Activated T-helper 2 cell treated with anti-CD3 and anti-CD28 coated beads, Interferon-gamma antibody, Interleukin-2, Interleukin-4, amounts not matched to agents 10 μg/mL and 5 μg/mL and 100 μg/mL, durations not matched to agents 14 hours and 24 hours and 36 hours (primary cell): ENCODE data around the gene GPC5. TPM values are rescaled to one million over a fixed set of nuclear protein-coding genes. Genes with fewer than 3 reads are reported as not detected.
"Not testable (repeated sequence)": the region's sequence is repeated elsewhere in the genome, so short reads cannot be mapped to it uniquely, and the experiment has no call there.

Experiments
- DNase-seq: peaks from one replicate; pipeline ENCODE4 v3.0.0; 2021; ENCODE audit warnings: low spot score
- H3K27ac Mint-ChIP-seq: one replicate; pipeline ENCODE4 v1.8.0; 2021; ENCODE audit warnings: mixed read lengths
- H3K27me3 Mint-ChIP-seq: one replicate; pipeline ENCODE4 v1.8.0; 2021; ENCODE audit warnings: low read depth, mixed read lengths
- H3K36me3 Mint-ChIP-seq: one replicate; pipeline ENCODE4 v1.8.0; 2021; ENCODE audit warnings: low read depth, mixed read lengths
- H3K4me1 Mint-ChIP-seq: one replicate; pipeline ENCODE4 v1.8.0; 2021; ENCODE audit warnings: low read depth, mixed read lengths
- H3K4me3 Mint-ChIP-seq: one replicate; pipeline ENCODE4 v1.8.0; 2021; ENCODE audit warnings: low read depth, mild to moderate bottlenecking, moderate library complexity, mixed read lengths
- H3K9me3 Mint-ChIP-seq: one replicate; pipeline ENCODE4 v1.8.0; 2021; ENCODE audit warnings: mixed read lengths
- intact Hi-C: fragments of 100-400 bp; cut with micrococcal nuclease; formaldehyde crosslinking; loops from one replicate; pipeline ENCODE4 v1.15.1; 2023
- total RNA-seq: library from RNA; stranded (reverse); gene quantifications from 2 replicates; pipeline ENCODE4 v1.2.3, GENCODE V29; 2022

GPC5 gene
- total RNA-seq, 1 donor from 2014 or later: 0.57 TPM

GRCh38 chr13:91416579-91416978 is 18.2 kb downstream of the GPC5 start:
- H3K27ac Mint-ChIP-seq, H3K9me3 Mint-ChIP-seq, DNase-seq, H3K4me3 Mint-ChIP-seq, H3K4me1 Mint-ChIP-seq, H3K27me3 Mint-ChIP-seq, H3K36me3 Mint-ChIP-seq, intact Hi-C loops: not testable (repeated sequence)

DNA sequence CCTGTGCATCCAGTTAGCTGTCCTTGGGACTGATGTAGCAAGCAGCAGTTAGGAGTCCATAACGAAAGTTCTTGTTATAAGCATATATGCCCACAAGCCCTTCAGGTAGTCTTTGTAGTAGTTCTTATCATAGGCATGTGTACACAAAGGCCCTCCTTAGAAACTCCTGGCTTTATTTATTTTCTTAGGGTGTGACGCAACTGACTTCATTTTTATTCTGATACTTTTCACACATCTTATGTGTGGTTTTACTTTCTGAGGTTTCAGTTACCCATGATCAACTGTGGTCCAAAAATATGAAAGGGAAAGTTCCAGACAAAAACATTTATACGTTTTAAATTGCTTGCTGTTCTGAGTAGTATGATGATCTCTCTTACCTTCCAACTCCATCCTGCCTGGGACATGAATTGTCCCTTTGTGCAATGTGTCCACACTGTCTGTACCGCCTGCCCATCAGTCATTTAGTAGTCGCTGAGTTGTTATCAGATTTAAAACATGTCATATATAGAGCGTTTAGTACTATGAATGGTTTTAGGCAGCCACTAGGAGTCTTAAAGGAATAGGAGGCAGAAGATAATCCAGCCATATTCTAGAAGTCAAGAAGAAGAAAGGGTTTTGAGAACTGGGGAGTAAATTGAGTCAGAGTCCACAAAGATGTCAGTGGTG is 19.4 kb downstream of the GPC5 start:
- Mint-ChIP-seq H3K9me3 (no peaks in the 10 kb centered on the region), H3K4me1 (peaks cover 2% of the 10 kb centered on the region), H3K27me3 (no peaks in the 10 kb centered on the region), H3K4me3 (no peak overlapping the region), H3K36me3 (no peaks in the 10 kb centered on the region), H3K27ac (no peak overlapping the region)
- no peak for DNase-seq
- intact Hi-C loops: no loop called here

- Mint-ChIP-seq H3K9me3 (peaks cover 15% of the 10 kb centered on the region), H3K27me3 (no peaks in the 10 kb centered on the region), H3K27ac (no peak overlapping the region), H3K4me3 (no peak overlapping the region), H3K4me1 (no peaks in the 10 kb centered on the region), H3K36me3 (no peaks in the 10 kb centered on the region)
- intact Hi-C loops: no loop called here
- no peak for DNase-seq
Measured at GRCh38 chr13:91426913-91427312, 28.5 kb downstream of the GPC5 start.

- DNase-seq, H3K27me3 Mint-ChIP-seq, H3K9me3 Mint-ChIP-seq, H3K27ac Mint-ChIP-seq, H3K4me1 Mint-ChIP-seq, intact Hi-C loops, H3K4me3 Mint-ChIP-seq, H3K36me3 Mint-ChIP-seq: not testable (repeated sequence)
Measured at GRCh38 chr13:91438674-91439073, 40.3 kb downstream of the GPC5 start.

DNA sequence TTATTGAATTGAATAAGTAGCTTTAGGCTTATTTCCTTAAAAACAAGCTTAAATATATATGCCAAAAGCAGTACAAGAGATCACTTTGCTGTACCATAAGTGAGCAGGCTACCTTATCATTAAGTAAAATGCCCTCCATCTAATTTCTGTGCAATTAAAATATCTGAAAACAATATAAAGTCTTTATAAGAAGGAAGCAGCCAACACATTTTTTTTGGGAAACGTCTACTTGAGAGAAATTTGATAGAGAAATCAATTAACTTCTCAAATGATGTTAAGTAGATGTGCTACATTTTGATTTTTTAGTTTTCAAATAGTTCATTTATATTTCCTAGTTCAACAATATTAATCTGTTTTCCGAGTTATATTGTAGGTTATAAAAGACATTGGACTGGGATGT is 52.5 kb downstream of the GPC5 start:
- Mint-ChIP-seq H3K9me3 (no peaks in the 10 kb centered on the region), H3K4me3 (no peak overlapping the region), H3K27me3 (no peaks in the 10 kb centered on the region), H3K4me1 (no peaks in the 10 kb centered on the region), H3K27ac (no peak overlapping the region), H3K36me3 (no peaks in the 10 kb centered on the region)
- DNase-seq: no peak
- intact Hi-C loops: no loop called here

DNA sequence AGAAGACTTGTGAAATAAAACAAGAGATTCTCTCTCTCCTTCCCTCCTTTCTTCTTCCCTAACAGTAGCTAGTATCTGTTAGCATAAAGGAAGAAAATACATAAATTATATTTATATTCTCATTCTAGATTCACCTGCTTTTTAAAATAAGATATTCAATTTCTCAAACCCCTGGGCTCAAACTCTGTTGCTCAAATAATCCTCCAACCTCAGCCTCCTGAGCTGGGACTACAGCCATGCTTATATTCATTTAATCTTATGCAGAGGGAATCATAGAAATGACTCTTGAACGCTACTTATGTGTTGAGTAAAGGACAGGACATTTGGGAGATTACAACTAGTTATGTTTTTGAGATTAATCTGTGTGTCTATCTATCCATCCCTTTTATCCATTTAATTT is 56.2 kb downstream of the GPC5 start:
- intact Hi-C loops: no loop called here
- Mint-ChIP-seq H3K36me3 (no peaks in the 10 kb centered on the region), H3K9me3 (no peaks in the 10 kb centered on the region)

GRCh38 chr13:91456837-91457236 is 58.4 kb downstream of the GPC5 start:
- intact Hi-C loops: no loop called here
- H3K36me3 Mint-ChIP-seq: no peaks in the 10 kb centered on the region
- no peaks in the 10 kb centered on the region for H3K9me3 Mint-ChIP-seq
- no peak for DNase-seq
- no peak overlapping the region for H3K4me3 Mint-ChIP-seq
- no peak overlapping the region for H3K27ac Mint-ChIP-seq
- H3K4me1 Mint-ChIP-seq: no peaks in the 10 kb centered on the region
- H3K27me3 Mint-ChIP-seq: no peaks in the 10 kb centered on the region

More for the DNA sequence above, 56.2 kb downstream of the GPC5 start:
- H3K27me3 Mint-ChIP-seq: no peaks in the 10 kb centered on the region
- H3K4me3 Mint-ChIP-seq: no peak overlapping the region
- no peaks in the 10 kb centered on the region for H3K4me1 Mint-ChIP-seq
- DNase-seq: no peak
- no peak overlapping the region for H3K27ac Mint-ChIP-seq

GRCh38 chr13:91459485-91459884 is 61.1 kb downstream of the GPC5 start:
- H3K4me1 Mint-ChIP-seq: no peaks in the 10 kb centered on the region
- intact Hi-C loops: no loop called here
- no peak for DNase-seq
- H3K27ac Mint-ChIP-seq: no peak overlapping the region
- no peak overlapping the region for H3K4me3 Mint-ChIP-seq
- no peaks in the 10 kb centered on the region for H3K9me3 Mint-ChIP-seq
- H3K36me3 Mint-ChIP-seq: no peaks in the 10 kb centered on the region
- no peaks in the 10 kb centered on the region for H3K27me3 Mint-ChIP-seq

GRCh38 chr13:91464336-91464735 is 65.9 kb downstream of the GPC5 start:
- H3K27me3 Mint-ChIP-seq: no peaks in the 10 kb centered on the region
- H3K36me3 Mint-ChIP-seq: no peaks in the 10 kb centered on the region
- intact Hi-C loops: no loop called here
- no peak overlapping the region for H3K27ac Mint-ChIP-seq
- no peak for DNase-seq
- H3K4me3 Mint-ChIP-seq: no peak overlapping the region
- H3K9me3 Mint-ChIP-seq: no peaks in the 10 kb centered on the region
- no peaks in the 10 kb centered on the region for H3K4me1 Mint-ChIP-seq

DNA sequence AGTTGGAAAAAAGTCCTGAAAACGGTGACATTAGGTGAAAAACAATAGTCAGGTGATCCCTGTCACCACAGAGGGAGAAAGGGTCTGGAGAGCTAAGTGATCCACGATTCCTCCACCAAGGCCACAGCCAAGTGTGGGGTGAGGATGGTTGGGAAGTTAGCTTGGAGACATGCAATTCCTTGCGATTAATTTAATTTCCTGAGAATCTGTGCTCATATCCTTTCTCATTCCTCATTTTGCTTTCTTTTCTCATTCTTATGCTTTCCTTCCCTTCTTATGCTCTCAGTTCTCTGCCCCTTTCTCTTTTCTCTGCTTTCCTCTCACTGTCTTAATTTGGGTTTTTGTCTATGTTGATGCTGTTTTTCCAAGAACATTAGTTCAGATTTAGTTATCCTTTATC is 68.8 kb downstream of the GPC5 start:
- Mint-ChIP-seq H3K36me3 (no peaks in the 10 kb centered on the region), H3K27ac (no peak overlapping the region), H3K4me1 (no peaks in the 10 kb centered on the region), H3K4me3 (no peak overlapping the region), H3K9me3 (no peaks in the 10 kb centered on the region), H3K27me3 (no peaks in the 10 kb centered on the region)
- DNase-seq: no peak
- intact Hi-C loops: no loop called here

- DNase-seq: no peak
- H3K4me1 Mint-ChIP-seq: no peaks in the 10 kb centered on the region
- intact Hi-C loops: no loop called here
- no peaks in the 10 kb centered on the region for H3K9me3 Mint-ChIP-seq
- no peaks in the 10 kb centered on the region for H3K36me3 Mint-ChIP-seq
- no peak overlapping the region for H3K27ac Mint-ChIP-seq
- no peak overlapping the region for H3K4me3 Mint-ChIP-seq
- no peaks in the 10 kb centered on the region for H3K27me3 Mint-ChIP-seq
Measured at GRCh38 chr13:91468301-91468700, 69.9 kb downstream of the GPC5 start.

DNA sequence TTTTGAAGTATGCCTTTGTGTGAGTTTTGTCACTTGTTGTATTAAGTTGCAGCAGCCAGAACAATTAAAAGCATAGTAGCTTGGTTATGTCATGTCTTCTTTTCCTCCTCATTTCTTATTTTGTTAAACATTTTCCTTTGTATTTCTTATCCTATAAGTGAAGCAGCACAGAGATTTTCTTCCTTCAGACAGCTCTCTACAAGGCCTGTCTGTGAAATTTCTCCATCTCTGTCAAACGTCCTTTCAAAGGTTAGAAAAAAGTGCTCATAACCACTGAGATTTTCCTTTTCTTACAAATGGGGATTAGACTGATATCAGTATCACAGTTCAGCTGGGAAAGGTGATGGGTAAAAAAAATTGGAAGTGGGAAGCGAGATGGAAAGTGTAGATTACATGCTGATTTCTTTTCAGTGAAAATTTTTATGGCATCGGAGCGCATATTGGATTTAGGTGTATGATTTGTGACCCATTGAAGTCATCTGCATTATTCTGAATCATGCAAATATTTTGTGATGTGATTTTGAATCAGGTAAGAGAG is 71.7 kb downstream of the GPC5 start:
- Mint-ChIP-seq H3K27ac (no peak overlapping the region), H3K9me3 (no peaks in the 10 kb centered on the region), H3K4me3 (no peak overlapping the region), H3K4me1 (no peaks in the 10 kb centered on the region), H3K36me3 (no peaks in the 10 kb centered on the region), H3K27me3 (no peaks in the 10 kb centered on the region)
- intact Hi-C loops: no loop called here
- DNase-seq: no peak

- H3K4me3 Mint-ChIP-seq: no peak overlapping the region
- no peak for DNase-seq
- no peaks in the 10 kb centered on the region for H3K4me1 Mint-ChIP-seq
- intact Hi-C loops: no loop called here
- no peaks in the 10 kb centered on the region for H3K36me3 Mint-ChIP-seq
- no peaks in the 10 kb centered on the region for H3K27me3 Mint-ChIP-seq
- H3K9me3 Mint-ChIP-seq: no peaks in the 10 kb centered on the region
- no peak overlapping the region for H3K27ac Mint-ChIP-seq
Measured at GRCh38 chr13:91470681-91471080, 72.3 kb downstream of the GPC5 start.

DNA sequence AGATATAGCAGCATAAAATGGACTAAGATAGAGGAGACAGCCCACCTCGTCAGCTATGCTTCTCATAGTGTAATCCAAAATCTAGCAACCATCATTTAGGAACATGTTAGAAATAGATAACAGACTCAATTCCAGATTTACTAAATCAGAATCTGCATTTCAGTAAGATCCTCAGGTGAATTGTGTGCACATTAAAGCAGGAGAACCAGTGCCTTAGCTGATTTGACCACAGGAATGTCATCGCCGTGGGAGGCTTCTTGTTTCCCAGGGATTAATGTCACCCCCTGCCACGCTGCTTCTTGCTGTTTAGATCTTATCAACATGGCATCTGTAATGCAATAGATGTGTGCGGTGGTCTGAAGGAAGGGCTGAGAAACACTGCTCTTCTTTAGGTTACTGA is 84.0 kb downstream of the GPC5 start:
- H3K36me3 Mint-ChIP-seq: no peaks in the 10 kb centered on the region
- H3K9me3 Mint-ChIP-seq: no peaks in the 10 kb centered on the region
- no peaks in the 10 kb centered on the region for H3K27me3 Mint-ChIP-seq
- H3K4me1 Mint-ChIP-seq: no peaks in the 10 kb centered on the region
- no peak for DNase-seq
- intact Hi-C loops: no loop called here
- no peak overlapping the region for H3K27ac Mint-ChIP-seq
- H3K4me3 Mint-ChIP-seq: no peak overlapping the region
